OCI-LY7 (cell line): ENCODE results near the gene PLAAT5. TPM values are rescaled to one million over a fixed set of nuclear protein-coding genes. Genes with fewer than 3 reads are reported as not detected.

Experiments used
- BruUV-seq: library from RNA; stranded (reverse); fragments of 400-500 nt; replicated peaks from 2 replicates; lab custom pipeline; 2021; lab: Mats Ljungman, UMichigan
- CTCF ChIA-PET: fragments of 300-600 bp; sonication (Branson Sonifier 250); formaldehyde crosslinking; loops from one replicate; lab custom pipeline; 2022; ENCODE audit warnings: antibody characterized with exemption; ENCODE audit not compliant: unreplicated experiment; lab: Charles Lee
- POLR2A ChIA-PET: fragments of 300-600 bp; sonication (Branson Sonifier 250); formaldehyde crosslinking; loops from one replicate; lab custom pipeline; 2022; ENCODE audit warnings: antibody characterized with exemption; lab: Charles Lee
- DNase-seq: peaks from one replicate; pipeline ENCODE4 v3.0.0-alpha.2; 2015; ENCODE audit warnings: low spot score
- H2AFZ ChIP-seq: fragments of 200-600 bp; sonication (generic), shearing (Covaris generic); 2 replicates; pipeline ENCODE4 v1.6.1; 2014; ENCODE audit warnings: mild to moderate bottlenecking, antibody characterized with exemption, low read length, moderate library complexity
- H3K27ac ChIP-seq: fragments of 200-600 bp; sonication (generic); 2 replicates; pipeline ENCODE4 v1.5.1; 2014; ENCODE audit warnings: mixed run types, low read depth, mild to moderate bottlenecking, moderate library complexity, low read length, inconsistent platforms; ENCODE audit not compliant: poor library complexity, severe bottlenecking
- H3K36me3 ChIP-seq: fragments of 200-600 bp; sonication (generic); 2 replicates; pipeline ENCODE4 v1.6.1; 2014; ENCODE audit warnings: mild to moderate bottlenecking, antibody characterized with exemption, low read length, moderate library complexity, mixed read lengths; ENCODE audit not compliant: insufficient read depth
- H3K4me1 ChIP-seq: fragments of 200-600 bp; sonication (generic); 2 replicates; pipeline ENCODE4 v1.5.1; 2014; ENCODE audit warnings: mild to moderate bottlenecking, low read length; ENCODE audit not compliant: insufficient read depth, poor library complexity, severe bottlenecking
- H3K4me2 ChIP-seq: fragments of 200-600 bp; sonication (generic); 2 replicates; pipeline ENCODE4 v1.6.1; 2014; ENCODE audit warnings: mild to moderate bottlenecking, low read length
- H3K4me3 ChIP-seq: fragments of 200-600 bp; sonication (generic); 2 replicates; pipeline ENCODE4 v1.5.1; 2014; ENCODE audit warnings: mild to moderate bottlenecking, low read depth, low read length; ENCODE audit not compliant: poor library complexity, severe bottlenecking
- H3K79me2 ChIP-seq: fragments of 200-600 bp; sonication (generic); 2 replicates; pipeline ENCODE4 v1.6.1; 2016; ENCODE audit warnings: low read depth, mild to moderate bottlenecking, low read length, moderate library complexity, mixed read lengths; ENCODE audit not compliant: insufficient read depth
- H3K9me2 ChIP-seq: fragments of 200-600 bp; sonication (generic); 2 replicates; pipeline ENCODE4 v1.6.1; 2016; ENCODE audit warnings: mild to moderate bottlenecking, low read length, mixed read lengths; ENCODE audit not compliant: insufficient read depth
- H3K9me3 ChIP-seq: fragments of 200-600 bp; sonication (generic); 2 replicates; pipeline ENCODE4 v1.6.1; 2014; ENCODE audit warnings: mild to moderate bottlenecking, mixed run types, low read length, mixed read lengths
- H4K20me1 ChIP-seq: fragments of 200-600 bp; sonication (generic); 2 replicates; pipeline ENCODE4 v1.6.1; 2014; ENCODE audit warnings: mild to moderate bottlenecking, antibody characterized with exemption, low read length, moderate library complexity, mixed read lengths; ENCODE audit not compliant: insufficient read depth
- EZH2phosphoT487 ChIP-seq: fragments of 200-600 bp; sonication (generic); IDR thresholded peaks from 2 replicates; pipeline ENCODE4 v1.6.1; 2018; ENCODE audit warnings: low read depth, borderline replicate concordance, mild to moderate bottlenecking, mixed run types, antibody characterized with exemption, low read length, moderate library complexity, mixed read lengths
- intact Hi-C: fragments of 100-400 bp; cut with micrococcal nuclease; formaldehyde crosslinking; loops from one replicate; pipeline ENCODE4 v1.10.0; 2022; ENCODE audit not compliant: unreplicated experiment
- total RNA-seq, 2 experiments: library from RNA; depleted of rRNA in 1 of 2; stranded (reverse); fragments of >200 nt in 1 of 2; shearing (Covaris generic) in 1 of 2; gene quantifications; 2 replicates each; pipeline ENCODE4 v1.2.3, GENCODE V29; 2014 to 2022
- TF ChIP-seq, protein P1 (sequence below): fragments of 200-600 bp; sonication (generic); conservative IDR thresholded peaks from 2 replicates; pipeline ENCODE4 v1.5.1; 2014; ENCODE audit warnings: mild to moderate bottlenecking, antibody characterized with exemption, low read length, moderate library complexity, mixed read lengths

PLAAT5 gene
- total RNA-seq, 2 experiments from 2014 or later: not detected

- ChIA-PET POLR2A (no interaction called here), CTCF (no interaction called here)
- intact Hi-C loops: no loop called here
- H3K27ac ChIP-seq: no peak overlapping the region
- no peaks in the 10 kb centered on the region for H3K9me2 ChIP-seq
- no peak overlapping the region for H3K4me2 ChIP-seq
- no peaks in the 10 kb centered on the region for H3K9me3 ChIP-seq
- H2AFZ ChIP-seq: no peak overlapping the region
- no peak overlapping the region for H3K4me3 ChIP-seq
- no TSS peak for BruUV-seq
- H3K79me2 ChIP-seq: no peaks in the 10 kb centered on the region
- no peak for TF ChIP-seq EZH2phosphoT487
- TF ChIP-seq, protein P1, sequence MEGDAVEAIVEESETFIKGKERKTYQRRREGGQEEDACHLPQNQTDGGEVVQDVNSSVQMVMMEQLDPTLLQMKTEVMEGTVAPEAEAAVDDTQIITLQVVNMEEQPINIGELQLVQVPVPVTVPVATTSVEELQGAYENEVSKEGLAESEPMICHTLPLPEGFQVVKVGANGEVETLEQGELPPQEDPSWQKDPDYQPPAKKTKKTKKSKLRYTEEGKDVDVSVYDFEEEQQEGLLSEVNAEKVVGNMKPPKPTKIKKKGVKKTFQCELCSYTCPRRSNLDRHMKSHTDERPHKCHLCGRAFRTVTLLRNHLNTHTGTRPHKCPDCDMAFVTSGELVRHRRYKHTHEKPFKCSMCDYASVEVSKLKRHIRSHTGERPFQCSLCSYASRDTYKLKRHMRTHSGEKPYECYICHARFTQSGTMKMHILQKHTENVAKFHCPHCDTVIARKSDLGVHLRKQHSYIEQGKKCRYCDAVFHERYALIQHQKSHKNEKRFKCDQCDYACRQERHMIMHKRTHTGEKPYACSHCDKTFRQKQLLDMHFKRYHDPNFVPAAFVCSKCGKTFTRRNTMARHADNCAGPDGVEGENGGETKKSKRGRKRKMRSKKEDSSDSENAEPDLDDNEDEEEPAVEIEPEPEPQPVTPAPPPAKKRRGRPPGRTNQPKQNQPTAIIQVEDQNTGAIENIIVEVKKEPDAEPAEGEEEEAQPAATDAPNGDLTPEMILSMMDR: no peak
- no peak for DNase-seq
- H4K20me1 ChIP-seq: no peaks in the 10 kb centered on the region
- no peaks in the 10 kb centered on the region for H3K4me1 ChIP-seq
- no peaks in the 10 kb centered on the region for H3K36me3 ChIP-seq
Observed at GRCh38 chr11:63517156-63517555, 26.2 kb upstream of the PLAAT5 start.

DNA sequence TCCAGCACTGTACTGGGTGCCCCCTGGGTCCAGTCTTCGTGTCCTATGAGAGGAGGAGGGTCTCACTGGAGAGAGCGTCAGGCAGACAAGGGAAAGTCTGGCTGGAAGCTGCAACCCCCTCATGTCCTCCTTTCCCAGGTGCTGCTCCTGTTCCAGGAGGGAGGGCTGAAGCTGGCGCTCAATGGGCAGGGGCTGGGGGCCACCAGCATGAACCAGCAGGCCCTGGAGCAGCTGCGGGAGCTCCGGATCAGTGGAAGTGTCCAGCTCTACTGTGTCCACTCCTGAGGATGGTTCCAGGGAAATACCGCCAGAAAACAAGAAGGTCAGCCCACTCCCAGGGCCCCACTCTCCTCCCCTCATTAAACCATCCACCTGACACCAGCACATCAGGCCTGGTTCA, 25.1 kb upstream of the PLAAT5 start:
- no peak overlapping the region for H3K27ac ChIP-seq
- ChIA-PET POLR2A (no interaction called here), CTCF (no interaction called here)
- H3K79me2 ChIP-seq: no peaks in the 10 kb centered on the region
- H4K20me1 ChIP-seq: no peaks in the 10 kb centered on the region
- no TSS peak for BruUV-seq
- H3K36me3 ChIP-seq: no peaks in the 10 kb centered on the region
- DNase-seq: no peak
- no peaks in the 10 kb centered on the region for H3K9me3 ChIP-seq
- H3K4me3 ChIP-seq: no peak overlapping the region
- intact Hi-C loops: no loop called here
- H3K4me1 ChIP-seq: no peaks in the 10 kb centered on the region
- TF ChIP-seq, protein P1: no peak
- TF ChIP-seq EZH2phosphoT487: no peak
- H3K9me2 ChIP-seq: no peaks in the 10 kb centered on the region
- H2AFZ ChIP-seq: no peak overlapping the region
- no peak overlapping the region for H3K4me2 ChIP-seq

- TF ChIP-seq, protein P1: no peak
- TF ChIP-seq EZH2phosphoT487: no peak
- DNase-seq: no peak
- Histone ChIP-seq H3K4me2 (no peak overlapping the region), H4K20me1 (no peaks in the 10 kb centered on the region), H3K4me1 (no peaks in the 10 kb centered on the region), H3K4me3 (no peak overlapping the region), H3K79me2 (no peaks in the 10 kb centered on the region), H3K9me3 (no peaks in the 10 kb centered on the region), H3K27ac (no peak overlapping the region), H3K9me2 (no peaks in the 10 kb centered on the region), H2AFZ (no peak overlapping the region), H3K36me3 (no peaks in the 10 kb centered on the region)
- POLR2A ChIA-PET: no interaction called here
- CTCF ChIA-PET: no interaction called here
- intact Hi-C loops: no loop called here
- no TSS peak for BruUV-seq
Observed at GRCh38 chr11:63512816-63513215, 21.8 kb upstream of the PLAAT5 start.
